PFSK-1 (cell line): Measurements from ENCODE around the gene SP6.

Experiments used
- FOXP2 ChIP-seq: optimal IDR thresholded peaks from 2 replicates; pipeline ENCODE3; 2011; ENCODE audit warnings: borderline replicate concordance, control low read depth, inconsistent platforms; ENCODE audit not compliant: insufficient read depth; ENCODE audit errors: extremely low read length, extremely low read depth
- POLR2AphosphoS5 ChIP-seq: IDR thresholded peaks from 2 replicates; pipeline ENCODE4 v1.6.1; 2012; ENCODE audit warnings: low read depth, mild to moderate bottlenecking, control low read depth, low read length, moderate library complexity
- REST ChIP-seq, 2 experiments: IDR thresholded peaks; 2 replicates each; pipeline versions ENCODE4 v1.6.1 to v1.8.0; 2011 to 2012; ENCODE audit warnings: low read depth in 2 of 2, low read length in 2 of 2, control low read depth in 1 of 2, inconsistent platforms in 1 of 2, mild to moderate bottlenecking in 1 of 2, moderate library complexity in 1 of 2; ENCODE audit not compliant: insufficient read depth in 1 of 2
- SIN3A ChIP-seq: IDR thresholded peaks from 2 replicates; pipeline ENCODE4 v1.6.1; 2012; ENCODE audit warnings: mild to moderate bottlenecking, low read length, moderate library complexity, borderline replicate concordance; ENCODE audit not compliant: insufficient read depth
- TAF1 ChIP-seq: IDR thresholded peaks from 2 replicates; pipeline ENCODE4 v1.6.1; 2012; ENCODE audit warnings: low read length, control low read depth, borderline replicate concordance; ENCODE audit not compliant: insufficient read depth

SP6 gene

GRCh38 chr17:47801176-47801765 lies 49.7 kb downstream of the SP6 start:
- no peak for TF ChIP-seq FOXP2
- TF ChIP-seq REST (IDR thresholded peaks at IDR 0.05; ENCODE audit: insufficient read depth in 1 of 2, low read depth in 2 of 2, low read length in 2 of 2) = no peak
- no peak for TF ChIP-seq TAF1
- no peak for TF ChIP-seq POLR2AphosphoS5
- TF ChIP-seq SIN3A = no peak

GRCh38 chr17:47800686-47801085 lies 50.3 kb downstream of the SP6 start:
- TF ChIP-seq REST (IDR thresholded peaks at IDR 0.05; ENCODE audit: insufficient read depth in 1 of 2, low read depth in 2 of 2, low read length in 2 of 2) (no peak), SIN3A (no peak), POLR2AphosphoS5 (no peak), FOXP2 (no peak), TAF1 (no peak)

GRCh38 chr17:47797797-47798196 lies 53.2 kb downstream of the SP6 start:
- no peak for TF ChIP-seq FOXP2
- peak; percentile 82 to 95 for TF ChIP-seq REST (IDR thresholded peaks at IDR 0.05; ENCODE audit: insufficient read depth in 1 of 2, low read depth in 2 of 2, low read length in 2 of 2)
